Sigmoid colon (tissue), 3 donors: ENCODE results near the gene SERTAD3.

ENCODE experiments used
- POLR2A ChIP-seq, 2 donors: fragments of 450-650 bp; IDR thresholded peaks; one replicate each; pipeline ENCODE4 v1.6.1; 2016; ENCODE audit warnings: antibody characterized with exemption in 2 of 2, mild to moderate bottlenecking in 2 of 2, moderate library complexity in 2 of 2
- TF ChIP-seq, protein P1 (sequence below), 4 experiments: fragments of 450-650 bp in 3 of 4; fragments of 200-600 bp in 1 of 4; IDR thresholded peaks; one replicate each; pipeline ENCODE4 v1.5.1; 2016 to 2019; ENCODE audit warnings: antibody characterized with exemption in 4 of 4, mild to moderate bottlenecking in 3 of 4, moderate library complexity in 2 of 4

DNA sequence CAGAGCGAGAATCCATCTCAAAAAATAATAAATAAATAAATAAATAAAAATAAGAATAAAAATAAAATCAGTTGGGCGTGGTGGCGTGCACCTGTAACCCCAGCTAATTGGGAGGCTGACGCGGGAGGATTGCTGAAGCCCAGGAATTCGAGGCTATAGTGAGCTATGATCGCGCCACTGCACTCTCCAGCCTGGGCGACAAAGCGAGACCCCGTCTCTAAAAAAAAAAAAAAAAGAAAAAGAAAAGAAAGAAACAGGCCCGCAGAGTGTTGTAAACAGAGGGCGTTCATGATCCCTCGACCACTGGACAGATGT lies 23.7 kb downstream of the SERTAD3 start:
- TF ChIP-seq, protein P1, sequence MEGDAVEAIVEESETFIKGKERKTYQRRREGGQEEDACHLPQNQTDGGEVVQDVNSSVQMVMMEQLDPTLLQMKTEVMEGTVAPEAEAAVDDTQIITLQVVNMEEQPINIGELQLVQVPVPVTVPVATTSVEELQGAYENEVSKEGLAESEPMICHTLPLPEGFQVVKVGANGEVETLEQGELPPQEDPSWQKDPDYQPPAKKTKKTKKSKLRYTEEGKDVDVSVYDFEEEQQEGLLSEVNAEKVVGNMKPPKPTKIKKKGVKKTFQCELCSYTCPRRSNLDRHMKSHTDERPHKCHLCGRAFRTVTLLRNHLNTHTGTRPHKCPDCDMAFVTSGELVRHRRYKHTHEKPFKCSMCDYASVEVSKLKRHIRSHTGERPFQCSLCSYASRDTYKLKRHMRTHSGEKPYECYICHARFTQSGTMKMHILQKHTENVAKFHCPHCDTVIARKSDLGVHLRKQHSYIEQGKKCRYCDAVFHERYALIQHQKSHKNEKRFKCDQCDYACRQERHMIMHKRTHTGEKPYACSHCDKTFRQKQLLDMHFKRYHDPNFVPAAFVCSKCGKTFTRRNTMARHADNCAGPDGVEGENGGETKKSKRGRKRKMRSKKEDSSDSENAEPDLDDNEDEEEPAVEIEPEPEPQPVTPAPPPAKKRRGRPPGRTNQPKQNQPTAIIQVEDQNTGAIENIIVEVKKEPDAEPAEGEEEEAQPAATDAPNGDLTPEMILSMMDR (IDR thresholded peaks at IDR 0.05), result no peak
- TF ChIP-seq POLR2A (IDR thresholded peaks at IDR 0.05), result no peak
